HepG2 (cell line): ENCODE measurements around the gene ST6GALNAC2. TPM values are rescaled to one million over a fixed set of nuclear protein-coding genes. Genes with fewer than 3 reads are reported as not detected.

Source experiments
- GZF1 ChIP-seq: sonication (generic); formaldehyde crosslinking; IDR thresholded peaks from 2 replicates; pipeline ENCODE4 v1.5.1; 2020; ENCODE audit warnings: mild to moderate bottlenecking, missing genetic modification reagents
- HES4 ChIP-seq: sonication (generic); formaldehyde crosslinking; IDR thresholded peaks from 2 replicates; pipeline ENCODE4 v1.9.0; 2021; ENCODE audit warnings: mild to moderate bottlenecking, missing genetic modification reagents, borderline replicate concordance
- HNRNPLL ChIP-seq: fragments of 200-400 bp; formaldehyde crosslinking; IDR thresholded peaks from 2 replicates; pipeline ENCODE4 v1.6.1; 2017; ENCODE audit warnings: mild to moderate bottlenecking, low read depth, low read length; ENCODE audit not compliant: poor library complexity, severe bottlenecking
- IRF9 ChIP-seq: sonication (generic); formaldehyde crosslinking; IDR thresholded peaks from 2 replicates; pipeline ENCODE4 v1.8.0; 2022; ENCODE audit warnings: missing genetic modification reagents, mild to moderate bottlenecking, borderline replicate concordance
- KLF12 ChIP-seq: sonication (generic); formaldehyde crosslinking; IDR thresholded peaks from 2 replicates; pipeline ENCODE4 v1.4.0; 2020; ENCODE audit warnings: missing genetic modification reagents, borderline replicate concordance
- NAIF1 ChIP-seq: sonication (generic); formaldehyde crosslinking; IDR thresholded peaks from 2 replicates; pipeline ENCODE4 v1.5.0; 2020; ENCODE audit warnings: mild to moderate bottlenecking, missing genetic modification reagents, borderline replicate concordance
- NCOA1 ChIP-seq: sonication (generic); formaldehyde crosslinking; IDR thresholded peaks from 2 replicates; pipeline ENCODE4 v1.9.0; 2021; ENCODE audit warnings: missing genetic modification reagents
- NFRKB ChIP-seq: fragments of 450-650 bp; IDR thresholded peaks from 2 replicates; pipeline ENCODE4 v1.6.1; 2017
- PAF1 ChIP-seq: IDR thresholded peaks from 2 replicates; pipeline ENCODE4 v1.6.1; 2016; ENCODE audit warnings: missing genetic modification reagents, missing compliant biosample characterization
- POLR2AphosphoS5 ChIP-seq: IDR thresholded peaks from 2 replicates; pipeline ENCODE4 v1.6.1; 2012; ENCODE audit warnings: low read depth, low read length
- U2AF1 ChIP-seq: fragments of 200-400 bp; formaldehyde crosslinking; optimal IDR thresholded peaks from 2 replicates; pipeline ENCODE3; 2017; ENCODE audit warnings: mild to moderate bottlenecking, low read depth, low read length
- ZBTB42 ChIP-seq: sonication (generic); formaldehyde crosslinking; IDR thresholded peaks from 2 replicates; pipeline ENCODE4 v1.5.0; 2020; ENCODE audit warnings: mild to moderate bottlenecking, missing genetic modification reagents
- ZEB1 ChIP-seq: IDR thresholded peaks from 2 replicates; pipeline ENCODE4 v1.6.1; 2012; ENCODE audit warnings: mild to moderate bottlenecking, low read depth, inconsistent platforms; ENCODE audit not compliant: insufficient replicate concordance
- ZFP90 ChIP-seq: sonication (generic); formaldehyde crosslinking; IDR thresholded peaks from 2 replicates; pipeline ENCODE4 v1.8.0; 2022; ENCODE audit warnings: missing genetic modification reagents, mild to moderate bottlenecking, inconsistent platforms, borderline replicate concordance
- ZNF382 ChIP-seq: sonication (generic); formaldehyde crosslinking; IDR thresholded peaks from 2 replicates; pipeline ENCODE4 v1.5.0; 2020; ENCODE audit warnings: missing genetic modification reagents, mild to moderate bottlenecking, borderline replicate concordance
- ZNF460 ChIP-seq: sonication (generic); formaldehyde crosslinking; IDR thresholded peaks from 2 replicates; pipeline ENCODE4 v1.5.1; 2020; ENCODE audit warnings: missing genetic modification reagents, mild to moderate bottlenecking, borderline replicate concordance
- ZNF781 ChIP-seq: sonication (generic); formaldehyde crosslinking; IDR thresholded peaks from 2 replicates; pipeline ENCODE4 v1.5.1; 2020; ENCODE audit warnings: borderline replicate concordance, mild to moderate bottlenecking, missing genetic modification reagents; ENCODE audit errors: not compliant biosample characterization
- ZSCAN12 ChIP-seq: sonication (generic); formaldehyde crosslinking; IDR thresholded peaks from 2 replicates; pipeline ENCODE4 v1.9.0; 2021; ENCODE audit warnings: mild to moderate bottlenecking, missing genetic modification reagents
- polyA plus RNA-seq, 8 experiments: library from polyadenylated mRNA; depleted of rRNA in 3 of 8; stranded (reverse) in 7 of 8; unstranded in 1 of 8; fragments of >200 nt; fragmentation: Illumina TruSeq in 4 of 8; extraction: Trizol in 4 of 8; gene quantifications; 2 replicates each; pipeline versions ENCODE4 v1.2.1 to v1.2.3, GENCODE V29; 2011 to 2016; ENCODE audit warnings: low read depth in 4 of 8, missing spikeins in 1 of 8, mixed read lengths in 1 of 8; ENCODE audit not compliant: insufficient read depth in 1 of 8
- total RNA-seq, 5 experiments: library from RNA; depleted of rRNA; stranded (reverse); fragments of >200 nt; fragmentation: Illumina TruSeq; extraction: Trizol; gene quantifications; 2 replicates each; pipeline ENCODE4 v1.2.3, GENCODE V29; 2016; ENCODE audit warnings: low read depth in 1 of 5
- TF ChIP-seq, protein P1 (sequence below): sonication (generic); formaldehyde crosslinking; IDR thresholded peaks from 2 replicates; pipeline ENCODE4 v1.4.0; 2020; ENCODE audit warnings: missing genetic modification reagents
- TF ChIP-seq, protein P2 (sequence below): sonication (generic); formaldehyde crosslinking; IDR thresholded peaks from 2 replicates; pipeline ENCODE4 v1.5.1; 2020; ENCODE audit warnings: mild to moderate bottlenecking, missing genetic modification reagents, moderate library complexity

The ST6GALNAC2 gene
- total and polyA plus RNA-seq, 2 of the 13 experiments (the other 11 are each of a cell fraction or from before 2014, with no cell fraction given), result 0.12 to 0.49 TPM

- TF ChIP-seq, protein P1, sequence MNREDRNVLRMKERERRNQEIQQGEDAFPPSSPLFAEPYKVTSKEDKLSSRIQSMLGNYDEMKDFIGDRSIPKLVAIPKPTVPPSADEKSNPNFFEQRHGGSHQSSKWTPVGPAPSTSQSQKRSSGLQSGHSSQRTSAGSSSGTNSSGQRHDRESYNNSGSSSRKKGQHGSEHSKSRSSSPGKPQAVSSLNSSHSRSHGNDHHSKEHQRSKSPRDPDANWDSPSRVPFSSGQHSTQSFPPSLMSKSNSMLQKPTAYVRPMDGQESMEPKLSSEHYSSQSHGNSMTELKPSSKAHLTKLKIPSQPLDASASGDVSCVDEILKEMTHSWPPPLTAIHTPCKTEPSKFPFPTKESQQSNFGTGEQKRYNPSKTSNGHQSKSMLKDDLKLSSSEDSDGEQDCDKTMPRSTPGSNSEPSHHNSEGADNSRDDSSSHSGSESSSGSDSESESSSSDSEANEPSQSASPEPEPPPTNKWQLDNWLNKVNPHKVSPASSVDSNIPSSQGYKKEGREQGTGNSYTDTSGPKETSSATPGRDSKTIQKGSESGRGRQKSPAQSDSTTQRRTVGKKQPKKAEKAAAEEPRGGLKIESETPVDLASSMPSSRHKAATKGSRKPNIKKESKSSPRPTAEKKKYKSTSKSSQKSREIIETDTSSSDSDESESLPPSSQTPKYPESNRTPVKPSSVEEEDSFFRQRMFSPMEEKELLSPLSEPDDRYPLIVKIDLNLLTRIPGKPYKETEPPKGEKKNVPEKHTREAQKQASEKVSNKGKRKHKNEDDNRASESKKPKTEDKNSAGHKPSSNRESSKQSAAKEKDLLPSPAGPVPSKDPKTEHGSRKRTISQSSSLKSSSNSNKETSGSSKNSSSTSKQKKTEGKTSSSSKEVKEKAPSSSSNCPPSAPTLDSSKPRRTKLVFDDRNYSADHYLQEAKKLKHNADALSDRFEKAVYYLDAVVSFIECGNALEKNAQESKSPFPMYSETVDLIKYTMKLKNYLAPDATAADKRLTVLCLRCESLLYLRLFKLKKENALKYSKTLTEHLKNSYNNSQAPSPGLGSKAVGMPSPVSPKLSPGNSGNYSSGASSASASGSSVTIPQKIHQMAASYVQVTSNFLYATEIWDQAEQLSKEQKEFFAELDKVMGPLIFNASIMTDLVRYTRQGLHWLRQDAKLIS (CRISPR knock-in tag), result no peak
- TF ChIP-seq ZNF781 (CRISPR knock-in tag), result no peak
- no peak for TF ChIP-seq U2AF1
- no peak; the same call in 1 of the 2 replicates for TF ChIP-seq HES4 (CRISPR knock-in tag)
- no peak for TF ChIP-seq ZEB1
- no peak for TF ChIP-seq PAF1 (CRISPR knock-in tag)
- no peak for TF ChIP-seq ZSCAN12 (CRISPR knock-in tag)
- peak; percentile 64; the same call in 1 of the 2 replicates for TF ChIP-seq NCOA1 (CRISPR knock-in tag)
- no peak for TF ChIP-seq ZFP90 (CRISPR knock-in tag)
- no peak for TF ChIP-seq ZNF382 (CRISPR knock-in tag)
- TF ChIP-seq, protein P2, sequence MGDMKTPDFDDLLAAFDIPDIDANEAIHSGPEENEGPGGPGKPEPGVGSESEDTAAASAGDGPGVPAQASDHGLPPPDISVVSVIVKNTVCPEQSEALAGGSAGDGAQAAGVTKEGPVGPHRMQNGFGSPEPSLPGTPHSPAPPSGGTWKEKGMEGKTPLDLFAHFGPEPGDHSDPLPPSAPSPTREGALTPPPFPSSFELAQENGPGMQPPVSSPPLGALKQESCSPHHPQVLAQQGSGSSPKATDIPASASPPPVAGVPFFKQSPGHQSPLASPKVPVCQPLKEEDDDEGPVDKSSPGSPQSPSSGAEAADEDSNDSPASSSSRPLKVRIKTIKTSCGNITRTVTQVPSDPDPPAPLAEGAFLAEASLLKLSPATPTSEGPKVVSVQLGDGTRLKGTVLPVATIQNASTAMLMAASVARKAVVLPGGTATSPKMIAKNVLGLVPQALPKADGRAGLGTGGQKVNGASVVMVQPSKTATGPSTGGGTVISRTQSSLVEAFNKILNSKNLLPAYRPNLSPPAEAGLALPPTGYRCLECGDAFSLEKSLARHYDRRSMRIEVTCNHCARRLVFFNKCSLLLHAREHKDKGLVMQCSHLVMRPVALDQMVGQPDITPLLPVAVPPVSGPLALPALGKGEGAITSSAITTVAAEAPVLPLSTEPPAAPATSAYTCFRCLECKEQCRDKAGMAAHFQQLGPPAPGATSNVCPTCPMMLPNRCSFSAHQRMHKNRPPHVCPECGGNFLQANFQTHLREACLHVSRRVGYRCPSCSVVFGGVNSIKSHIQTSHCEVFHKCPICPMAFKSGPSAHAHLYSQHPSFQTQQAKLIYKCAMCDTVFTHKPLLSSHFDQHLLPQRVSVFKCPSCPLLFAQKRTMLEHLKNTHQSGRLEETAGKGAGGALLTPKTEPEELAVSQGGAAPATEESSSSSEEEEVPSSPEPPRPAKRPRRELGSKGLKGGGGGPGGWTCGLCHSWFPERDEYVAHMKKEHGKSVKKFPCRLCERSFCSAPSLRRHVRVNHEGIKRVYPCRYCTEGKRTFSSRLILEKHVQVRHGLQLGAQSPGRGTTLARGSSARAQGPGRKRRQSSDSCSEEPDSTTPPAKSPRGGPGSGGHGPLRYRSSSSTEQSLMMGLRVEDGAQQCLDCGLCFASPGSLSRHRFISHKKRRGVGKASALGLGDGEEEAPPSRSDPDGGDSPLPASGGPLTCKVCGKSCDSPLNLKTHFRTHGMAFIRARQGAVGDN (CRISPR knock-in tag), result peak; percentile 90
- 0 out of 2 replicates have a peak, but pooled peaks have one; percentile 88 for TF ChIP-seq GZF1
- no peak; the same call in 1 of the 2 replicates for TF ChIP-seq ZBTB42 (CRISPR knock-in tag)
- no peak for TF ChIP-seq IRF9 (CRISPR knock-in tag)
- no peak for TF ChIP-seq NAIF1 (CRISPR knock-in tag)
- TF ChIP-seq HNRNPLL, result peak; percentile 67
- TF ChIP-seq POLR2AphosphoS5, result no peak
- TF ChIP-seq NFRKB, result no peak
- peak; percentile 94 for TF ChIP-seq ZNF460
- TF ChIP-seq KLF12 (CRISPR knock-in tag), result peak; percentile 55; the same call in 1 of the 2 replicates
Observed at GRCh38 chr17:76524598-76525512, 60.8 kb downstream of the ST6GALNAC2 start (continued).
